EL (cell line): Measurements from ENCODE around the gene MYO7A.
A peak's percentile ranks its signal among the peaks of the same experiment; 100 is the strongest.

Source experiments
- DNase-seq: peaks from one replicate; pipeline ENCODE4 v3.0.0-alpha.2; 2016

Gene MYO7A

GRCh38 chr11:77147668-77148321, 19.7 kb downstream of the MYO7A start:
- peak; percentile 17 for DNase-seq

GRCh38 chr11:77148963-77149715, 21.1 kb downstream of the MYO7A start:
- no peak for DNase-seq

GRCh38 chr11:77149716-77150392, 21.8 kb downstream of the MYO7A start:
- DNase-seq: no peak

GRCh38 chr11:77150836-77151235, 22.8 kb downstream of the MYO7A start:
- DNase-seq: no peak

DNA sequence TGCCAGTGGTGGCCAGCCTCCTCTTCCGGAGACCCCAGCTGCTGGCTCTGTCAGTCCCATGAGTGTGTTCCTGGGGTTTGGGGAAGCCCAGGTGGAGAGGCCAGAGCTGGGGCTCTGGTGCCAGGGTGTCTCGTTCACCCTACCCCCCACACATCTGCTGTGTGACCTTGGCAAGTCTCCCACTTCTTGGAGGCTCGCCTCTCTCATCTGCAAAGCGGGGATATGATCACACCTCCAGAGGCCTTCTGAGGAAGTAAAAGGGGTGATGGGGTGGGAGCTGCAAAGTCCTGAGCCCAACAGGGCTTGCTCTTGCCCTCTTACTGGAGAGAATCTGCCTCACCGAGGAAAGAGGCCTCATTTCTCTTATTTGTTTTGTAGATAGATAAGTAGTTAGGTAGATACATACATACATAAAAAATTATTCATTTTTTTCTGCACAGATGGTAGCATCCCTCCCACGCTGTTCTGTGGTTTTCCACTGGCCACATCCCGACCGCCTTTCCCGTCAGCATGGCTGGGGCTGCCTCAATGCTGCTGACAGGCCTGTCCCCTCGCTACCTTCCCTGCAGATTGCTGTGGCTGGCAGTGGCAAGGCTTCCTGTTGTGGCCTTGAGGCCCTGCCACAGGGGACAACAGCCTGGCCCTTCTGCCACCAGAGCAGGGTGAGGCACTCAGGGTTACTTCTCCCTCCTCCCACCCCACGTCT, 23.9 kb downstream of the MYO7A start:
- no peak for DNase-seq

GRCh38 chr11:77152846-77153245, 24.8 kb downstream of the MYO7A start:
- no peak for DNase-seq

DNA sequence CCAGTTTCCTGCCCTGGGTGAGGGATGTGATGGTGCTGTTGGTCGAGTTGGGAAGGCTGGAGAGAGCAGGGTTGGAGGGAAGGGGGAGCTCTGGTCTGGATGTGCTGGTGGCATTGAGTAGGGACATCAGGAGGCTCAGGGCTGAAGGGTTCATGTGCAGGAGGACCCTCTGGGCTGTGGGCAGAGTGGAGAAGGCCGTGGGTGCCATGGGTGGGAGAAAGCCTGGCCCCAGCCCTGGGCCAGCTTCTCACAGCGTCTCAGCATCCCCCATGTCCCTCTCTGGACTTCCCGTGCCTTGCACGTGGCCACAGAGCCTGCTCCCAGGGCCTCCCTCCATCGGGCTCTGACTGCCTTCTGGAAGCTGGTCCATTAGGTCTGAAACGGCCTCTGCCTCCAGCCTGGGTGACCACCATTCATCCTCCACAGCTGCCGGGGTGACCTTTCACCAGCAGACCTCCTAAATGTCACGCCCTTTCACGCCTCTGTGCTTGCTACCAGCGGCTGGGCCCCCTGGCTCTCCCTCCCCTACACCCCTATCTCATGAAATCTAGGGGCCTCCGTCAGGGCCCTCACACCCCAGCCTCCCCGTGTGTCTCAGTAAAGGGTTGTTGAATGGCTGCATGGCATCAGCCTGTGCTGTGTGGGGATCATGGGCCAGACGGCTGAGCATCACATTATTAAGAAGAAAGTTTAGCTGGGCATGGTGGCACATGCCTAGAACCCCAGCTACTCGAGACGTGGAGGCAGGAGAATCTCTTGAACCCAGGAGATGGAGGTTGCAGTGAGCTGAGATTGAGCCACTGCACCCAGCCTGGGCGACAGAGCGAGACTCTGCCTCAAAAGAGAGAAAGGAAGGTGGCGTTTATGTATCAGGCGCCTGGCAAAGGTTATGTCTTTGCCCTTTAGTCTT, 25.5 kb downstream of the MYO7A start:
- DNase-seq: no peak

- no peak for DNase-seq
These were observed 26.5 kb downstream of the MYO7A start for GRCh38 chr11:77154381-77155081.

- DNase-seq: no peak
These were observed 27.0 kb downstream of the MYO7A start for GRCh38 chr11:77155082-77155475.

- no peak for DNase-seq
These were observed 27.6 kb downstream of the MYO7A start for GRCh38 chr11:77155556-77156130.

DNA sequence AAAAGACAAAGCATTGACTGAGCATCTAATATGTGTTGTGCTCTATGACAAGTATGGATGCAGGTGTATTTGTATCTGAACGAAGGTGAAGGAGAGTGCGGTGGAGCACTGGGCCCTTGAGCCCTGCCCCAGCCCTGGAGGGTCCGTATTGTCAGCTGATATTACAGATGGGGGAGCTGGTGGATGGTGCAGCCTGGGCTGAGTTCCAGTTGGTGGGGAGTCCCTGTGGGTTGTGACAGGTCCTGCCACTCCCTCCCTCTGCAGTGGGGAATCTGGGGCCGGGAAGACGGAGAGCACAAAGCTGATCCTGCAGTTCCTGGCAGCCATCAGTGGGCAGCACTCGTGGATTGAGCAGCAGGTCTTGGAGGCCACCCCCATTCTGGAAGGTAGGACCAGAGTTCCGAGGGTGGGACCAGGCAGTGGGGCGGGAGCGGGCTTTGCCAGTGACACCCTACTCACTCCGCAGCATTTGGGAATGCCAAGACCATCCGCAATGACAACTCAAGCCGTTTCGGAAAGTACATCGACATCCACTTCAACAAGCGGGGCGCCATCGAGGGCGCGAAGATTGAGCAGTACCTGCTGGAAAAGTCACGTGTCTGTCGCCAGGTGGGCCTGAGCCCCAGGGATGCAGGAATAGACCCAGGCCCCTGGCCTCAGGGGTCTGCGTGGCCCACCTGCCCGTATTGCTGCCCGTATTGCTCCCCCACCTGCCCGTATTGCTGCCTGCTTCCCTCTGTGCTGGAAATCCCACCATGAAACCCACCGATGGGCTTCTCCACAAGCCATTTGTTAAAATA, 28.6 kb downstream of the MYO7A start:
- DNase-seq: no peak

DNA sequence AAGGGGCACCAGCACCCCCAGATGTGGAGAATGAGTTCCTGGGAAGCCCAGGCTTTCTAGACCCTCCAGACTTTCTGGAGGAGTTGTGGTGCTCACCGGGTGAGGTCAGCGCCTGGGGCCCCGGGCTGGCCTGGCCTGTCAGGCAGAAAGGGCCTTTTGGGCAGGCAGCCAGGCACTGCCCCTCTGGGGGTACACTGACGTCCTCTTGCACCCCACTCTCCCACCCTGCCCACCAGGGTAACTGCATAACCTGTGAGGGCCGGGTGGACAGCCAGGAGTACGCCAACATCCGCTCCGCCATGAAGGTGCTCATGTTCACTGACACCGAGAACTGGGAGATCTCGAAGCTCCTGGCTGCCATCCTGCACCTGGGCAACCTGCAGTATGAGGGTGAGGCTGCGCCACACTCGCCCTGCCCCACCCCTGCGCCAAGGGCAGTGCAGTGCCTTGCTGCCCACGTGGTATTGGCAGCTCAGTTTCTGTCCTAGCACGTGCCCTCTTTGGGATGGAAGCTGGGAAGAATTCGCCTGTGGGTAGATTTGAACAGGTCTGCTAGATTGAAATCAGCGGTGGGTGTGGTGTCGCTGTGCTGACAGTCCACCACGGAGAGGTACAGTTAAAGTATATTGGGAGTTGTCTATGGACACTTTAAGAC, 30.1 kb downstream of the MYO7A start:
- DNase-seq: no peak

DNA sequence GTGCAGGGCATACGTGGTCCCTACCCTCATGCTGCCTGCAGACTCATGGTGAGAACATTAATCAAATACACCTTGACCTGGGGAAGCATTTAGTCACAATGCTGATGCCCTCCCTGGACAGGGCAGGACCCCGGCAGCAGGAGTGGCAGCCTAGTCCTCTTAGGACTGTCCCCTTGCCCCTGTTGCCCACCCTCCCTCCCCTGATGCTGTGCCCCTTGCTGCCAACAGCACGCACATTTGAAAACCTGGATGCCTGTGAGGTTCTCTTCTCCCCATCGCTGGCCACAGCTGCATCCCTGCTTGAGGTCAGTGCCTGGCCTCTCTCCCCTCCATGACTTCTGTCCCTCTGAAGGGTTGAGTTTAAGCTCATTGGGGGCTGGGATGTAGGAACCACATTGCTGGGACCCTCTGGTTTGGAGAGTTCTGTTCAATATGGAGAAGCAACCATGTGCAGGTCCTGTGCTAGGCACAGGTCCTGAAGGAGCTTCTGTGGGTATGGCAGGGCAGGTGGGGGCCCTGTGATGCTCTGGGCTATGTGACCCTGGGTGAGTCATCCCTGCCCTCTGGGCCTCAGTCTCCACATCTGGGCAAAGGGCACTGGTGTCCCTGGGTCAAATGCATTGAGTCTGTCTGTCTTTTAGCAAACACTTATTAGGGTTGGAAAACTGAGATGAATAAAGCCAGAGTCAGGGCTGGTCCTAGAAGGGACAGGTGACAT, 31.3 kb downstream of the MYO7A start:
- DNase-seq: no peak

- no peak for DNase-seq
These were observed 32.0 kb downstream of the MYO7A start for GRCh38 chr11:77159937-77160495.

GRCh38 chr11:77163271-77163670, 35.2 kb downstream of the MYO7A start:
- DNase-seq: no peak

- DNase-seq: no peak
These were observed 37.0 kb downstream of the MYO7A start for GRCh38 chr11:77165066-77165465.

DNA sequence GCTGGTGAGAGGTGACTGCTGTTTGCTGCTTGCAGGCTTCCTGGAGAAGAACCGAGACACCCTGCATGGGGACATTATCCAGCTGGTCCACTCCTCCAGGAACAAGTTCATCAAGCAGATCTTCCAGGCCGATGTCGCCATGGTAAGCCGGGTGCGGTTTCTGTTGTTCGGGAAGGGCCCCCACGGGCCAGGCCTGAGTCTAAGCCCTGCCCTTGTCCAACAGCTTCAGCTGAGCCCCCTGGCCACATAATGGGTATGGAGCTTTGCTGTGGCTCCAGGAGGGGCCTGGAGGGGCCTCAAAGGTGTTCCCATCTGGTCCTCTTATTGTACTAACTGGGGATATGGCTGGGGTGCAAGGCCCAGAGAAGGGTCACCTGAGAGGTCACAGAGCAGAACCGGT, 38.0 kb downstream of the MYO7A start:
- DNase-seq: no peak

- no peak for DNase-seq
These were observed 39.1 kb downstream of the MYO7A start for GRCh38 chr11:77167111-77167626.

GRCh38 chr11:77167791-77168190, 39.7 kb downstream of the MYO7A start:
- no peak for DNase-seq
